Measurements from ENCODE around the gene CEACAM8. TPM values are rescaled to one million over a fixed set of nuclear protein-coding genes. Genes with fewer than 3 reads are reported as not detected.
"Not testable (repeated sequence)": the region's sequence is repeated elsewhere in the genome, so short reads cannot be mapped to it uniquely, and the experiment has no call there.

Gene CEACAM8
- total RNA-seq, result under 1 TPM in 1 of 5 experiments, not detected in 4; 0.59 TPM
- polyA plus RNA-seq, result not detected
- not detected for total RNA-seq

- H3K27ac Mint-ChIP-seq, result no peak within 1 kb of the TSS
- H3K4me3 ChIP-seq (ENCODE audit: low read length), result no peak within 1 kb of the TSS
- H3K9me3 Mint-ChIP-seq, result no peaks in the 10 kb centered on the region
- no peaks in the 10 kb centered on the region for H3K36me3 Mint-ChIP-seq
- DNase-seq (no peak), ATAC-seq (no peak)
- H3K4me1 ChIP-seq (ENCODE audit: control insufficient read depth in 2 of 2, insufficient read depth in 2 of 2, low read length in 2 of 2), result no peaks in the 10 kb centered on the region
- H3K36me3 ChIP-seq (ENCODE audit: control insufficient read depth in 2 of 3, insufficient read depth in 3 of 3, low read length in 3 of 3), result no peaks in the 10 kb centered on the region
- intact Hi-C loops (cut with micrococcal nuclease), result no loop called here
- H3K27ac ChIP-seq (ENCODE audit: low read depth, low read length), result no peak within 1 kb of the TSS
- no peaks in the 10 kb centered on the region for H3K9me3 ChIP-seq (ENCODE audit: control insufficient read depth in 2 of 3, low read length in 3 of 3)
- peaks cover 0 to 16% (median 12%) of the 10 kb centered on the region in 5 donors for H3K27me3 Mint-ChIP-seq
- ChIA-PET CTCF (no interaction called here), POLR2A (no interaction called here)
- peaks cover 0 to 6% (median 4%) of the 10 kb centered on the region in 7 donors for H3K4me1 Mint-ChIP-seq
- no peak within 1 kb of the TSS for H3K4me3 Mint-ChIP-seq
- no peaks in the 10 kb centered on the region for H3K27me3 ChIP-seq (ENCODE audit: control insufficient read depth in 2 of 2, insufficient read depth in 2 of 2, low read length in 2 of 2)
These were observed at the start of gene CEACAM8 for GRCh38 chr19:42594617-42595489. CEACAM8 (minus strand) TSS chr19:42594924; CDS start chr19:42594828, 96 bp downstream.

GRCh38 chr19:42639324-42640092 lies 44.8 kb upstream of the CEACAM8 start:
- ATAC-seq; intact Hi-C loops (cut with micrococcal nuclease): not testable (repeated sequence)

GRCh38 chr19:42635233-42635539 lies 40.5 kb upstream of the CEACAM8 start:
- no peak for ATAC-seq
- Mint-ChIP-seq H3K9me3 (peaks cover 0 to 12% (median 1%) of the 10 kb centered on the region in 11 donors), H3K4me1 (peaks cover 0 to 4% (median 0%) of the 10 kb centered on the region in 7 donors), H3K4me3 (no peak overlapping the region), H3K27me3 (peaks cover 3 to 24% (median 18%) of the 10 kb centered on the region in 5 donors), H3K27ac (no peak overlapping the region), H3K36me3 (no peaks in the 10 kb centered on the region)
- intact Hi-C loops (cut with micrococcal nuclease), result no loop called here
- no peak for DNase-seq
- no peak overlapping the region for H3K27ac ChIP-seq (ENCODE audit: low read depth, low read length)
- POLR2A ChIA-PET, result no interaction called here
- H3K9me3 ChIP-seq (ENCODE audit: control insufficient read depth in 2 of 3, low read length in 3 of 3), result no peaks in the 10 kb centered on the region
- H3K4me1 ChIP-seq (ENCODE audit: control insufficient read depth in 2 of 2, insufficient read depth in 2 of 2, low read length in 2 of 2), result no peaks in the 10 kb centered on the region
- no peak overlapping the region for H3K4me3 ChIP-seq (ENCODE audit: low read length)
- H3K27me3 ChIP-seq (ENCODE audit: control insufficient read depth in 2 of 2, insufficient read depth in 2 of 2, low read length in 2 of 2), result no peaks in the 10 kb centered on the region
- H3K36me3 ChIP-seq (ENCODE audit: control insufficient read depth in 2 of 3, insufficient read depth in 3 of 3, low read length in 3 of 3), result no peaks in the 10 kb centered on the region
- CTCF ChIA-PET, result interaction anchor here (0.6 kb wide), 1 partner anchor 600 kb away, joined by 3 read pairs; no protein-coding TSS in a partner anchor

More at GRCh38 chr19:42639324-42640092, 44.8 kb upstream of the CEACAM8 start:
- H3K27ac ChIP-seq (ENCODE audit: low read depth, low read length); H3K4me1 Mint-ChIP-seq; POLR2A ChIA-PET; H3K4me3 ChIP-seq (ENCODE audit: low read length); H3K36me3 Mint-ChIP-seq; H3K9me3 ChIP-seq (ENCODE audit: control insufficient read depth in 2 of 3, low read length in 3 of 3); CTCF ChIA-PET; H3K27ac Mint-ChIP-seq; H3K4me3 Mint-ChIP-seq; H3K4me1 ChIP-seq (ENCODE audit: control insufficient read depth in 2 of 2, insufficient read depth in 2 of 2, low read length in 2 of 2); DNase-seq; H3K36me3 ChIP-seq (ENCODE audit: control insufficient read depth in 2 of 3, insufficient read depth in 3 of 3, low read length in 3 of 3); H3K27me3 ChIP-seq (ENCODE audit: control insufficient read depth in 2 of 2, insufficient read depth in 2 of 2, low read length in 2 of 2): not testable (repeated sequence)
- peaks cover 0 to 45% (median 9%) of the 10 kb centered on the region in 11 donors for H3K9me3 Mint-ChIP-seq
- peaks cover 6 to 38% (median 20%) of the 10 kb centered on the region in 5 donors for H3K27me3 Mint-ChIP-seq

GRCh38 chr19:42634409-42635232 lies 39.9 kb upstream of the CEACAM8 start:
- Histone ChIP-seq H3K27ac (ENCODE audit: low read depth, low read length) (no peak overlapping the region), H3K36me3 (ENCODE audit: control insufficient read depth in 2 of 3, insufficient read depth in 3 of 3, low read length in 3 of 3) (no peaks in the 10 kb centered on the region), H3K4me3 (ENCODE audit: low read length) (no peak overlapping the region), H3K4me1 (ENCODE audit: control insufficient read depth in 2 of 2, insufficient read depth in 2 of 2, low read length in 2 of 2) (no peaks in the 10 kb centered on the region), H3K9me3 (ENCODE audit: control insufficient read depth in 2 of 3, low read length in 3 of 3) (no peaks in the 10 kb centered on the region), H3K27me3 (ENCODE audit: control insufficient read depth in 2 of 2, insufficient read depth in 2 of 2, low read length in 2 of 2) (no peaks in the 10 kb centered on the region)
- DNase-seq, result peak in 4 of 9 donors; percentile 1 to 47 (median 6)
- Mint-ChIP-seq H3K36me3 (no peaks in the 10 kb centered on the region), H3K27me3 (peaks cover 3 to 26% (median 18%) of the 10 kb centered on the region in 5 donors), H3K4me1 (peaks cover 0 to 4% (median 0%) of the 10 kb centered on the region in 7 donors), H3K4me3 (no peak overlapping the region), H3K9me3 (peaks cover 0 to 10% (median 0%) of the 10 kb centered on the region in 11 donors), H3K27ac (no peak overlapping the region)
- ChIA-PET POLR2A (no interaction called here), CTCF (interaction anchor here (0.6 kb wide), 1 partner anchor 600 kb away, joined by 3 read pairs; no protein-coding TSS in a partner anchor)
- ATAC-seq, result peak; percentile 58
- intact Hi-C loops (cut with micrococcal nuclease), result no loop called here

- Histone ChIP-seq H3K27me3 (ENCODE audit: control insufficient read depth in 2 of 2, insufficient read depth in 2 of 2, low read length in 2 of 2) (no peaks in the 10 kb centered on the region), H3K4me1 (ENCODE audit: control insufficient read depth in 2 of 2, insufficient read depth in 2 of 2, low read length in 2 of 2) (no peaks in the 10 kb centered on the region), H3K36me3 (ENCODE audit: control insufficient read depth in 2 of 3, insufficient read depth in 3 of 3, low read length in 3 of 3) (no peaks in the 10 kb centered on the region), H3K27ac (ENCODE audit: low read depth, low read length) (no peak overlapping the region), H3K9me3 (ENCODE audit: control insufficient read depth in 2 of 3, low read length in 3 of 3) (no peaks in the 10 kb centered on the region), H3K4me3 (ENCODE audit: low read length) (no peak overlapping the region)
- ATAC-seq (no peak), DNase-seq (no peak)
- no peak overlapping the region for H3K27ac Mint-ChIP-seq
- CTCF ChIA-PET, result no interaction called here
- H3K4me3 Mint-ChIP-seq, result no peak overlapping the region
- peaks cover 0 to 2% (median 0%) of the 10 kb centered on the region in 11 donors for H3K9me3 Mint-ChIP-seq
- H3K27me3 Mint-ChIP-seq, result peaks cover 0 to 45% (median 31%) of the 10 kb centered on the region in 5 donors
- POLR2A ChIA-PET, result no interaction called here
- no peaks in the 10 kb centered on the region for H3K36me3 Mint-ChIP-seq
- peaks cover 0 to 18% (median 0%) of the 10 kb centered on the region in 7 donors for H3K4me1 Mint-ChIP-seq
- intact Hi-C loops (cut with micrococcal nuclease), result no loop called here
These were observed 34.5 kb upstream of the CEACAM8 start for GRCh38 chr19:42629191-42629590.

GRCh38 chr19:42628411-42629140 lies 33.9 kb upstream of the CEACAM8 start:
- H3K4me1 Mint-ChIP-seq, result peaks cover 0 to 18% (median 0%) of the 10 kb centered on the region in 7 donors
- Histone ChIP-seq H3K4me3 (ENCODE audit: low read length) (no peak overlapping the region), H3K27me3 (ENCODE audit: control insufficient read depth in 2 of 2, insufficient read depth in 2 of 2, low read length in 2 of 2) (no peaks in the 10 kb centered on the region), H3K36me3 (ENCODE audit: control insufficient read depth in 2 of 3, insufficient read depth in 3 of 3, low read length in 3 of 3) (no peaks in the 10 kb centered on the region), H3K9me3 (ENCODE audit: control insufficient read depth in 2 of 3, low read length in 3 of 3) (no peaks in the 10 kb centered on the region), H3K27ac (ENCODE audit: low read depth, low read length) (no peak overlapping the region), H3K4me1 (ENCODE audit: control insufficient read depth in 2 of 2, insufficient read depth in 2 of 2, low read length in 2 of 2) (no peaks in the 10 kb centered on the region)
- DNase-seq (no peak), ATAC-seq (no peak)
- intact Hi-C loops (cut with micrococcal nuclease), result no loop called here
- H3K4me3 Mint-ChIP-seq, result peak overlapping the region in 1 of 10 donors; percentile 41
- CTCF ChIA-PET, result no interaction called here
- peak overlapping the region in 1 of 9 donors; percentile 76 for H3K27ac Mint-ChIP-seq
- H3K9me3 Mint-ChIP-seq, result peaks cover 0 to 2% (median 0%) of the 10 kb centered on the region in 11 donors
- POLR2A ChIA-PET, result no interaction called here
- H3K36me3 Mint-ChIP-seq, result no peaks in the 10 kb centered on the region
- H3K27me3 Mint-ChIP-seq, result peaks cover 1 to 45% (median 31%) of the 10 kb centered on the region in 5 donors
